Suprapubic skin (tissue), 4 donors: ENCODE results near the gene PDE1C. TPM values are rescaled to one million over a fixed set of nuclear protein-coding genes. Genes with fewer than 3 reads are reported as not detected.

Source experiments
- DNase-seq, 2 donors: peaks; one replicate each; pipeline ENCODE4 v3.0.0-alpha.2; 2019; ENCODE audit warnings: low spot score in 2 of 2
- H3K27ac ChIP-seq: fragments of 200-600 bp; sonication (generic); one replicate; pipeline ENCODE4 v1.5.1; 2019
- H3K27me3 ChIP-seq: fragments of 200-600 bp; sonication (generic); one replicate; pipeline ENCODE4 v1.5.1; 2019
- H3K36me3 ChIP-seq: fragments of 200-600 bp; sonication (generic); one replicate; pipeline ENCODE4 v1.5.1; 2019
- H3K4me1 ChIP-seq: fragments of 200-600 bp; sonication (generic); one replicate; pipeline ENCODE4 v1.5.1; 2019
- H3K4me3 ChIP-seq: fragments of 200-600 bp; sonication (generic); one replicate; pipeline ENCODE4 v1.5.1; 2019; ENCODE audit warnings: mild to moderate bottlenecking
- H3K9me3 ChIP-seq: fragments of 200-600 bp; sonication (generic); one replicate; pipeline ENCODE4 v1.5.1; 2019
- CTCF ChIP-seq, 2 donors: fragments of 200-600 bp in 1 of 2; fragments of 450-650 bp in 1 of 2; sonication (generic) in 1 of 2; IDR thresholded peaks; one replicate each; pipeline ENCODE4 v1.5.1; 2016 to 2019; ENCODE audit warnings: antibody characterized with exemption in 2 of 2, mild to moderate bottlenecking in 1 of 2, moderate library complexity in 1 of 2
- EP300 ChIP-seq: sonication (generic); formaldehyde crosslinking; IDR thresholded peaks from one replicate; pipeline ENCODE4 v1.6.1; 2017; ENCODE audit warnings: antibody characterized with exemption
- POLR2A ChIP-seq, 2 donors: fragments of 450-650 bp; IDR thresholded peaks; one replicate each; pipeline ENCODE4 v1.6.1; 2017; ENCODE audit warnings: antibody characterized with exemption in 2 of 2, mild to moderate bottlenecking in 2 of 2, moderate library complexity in 2 of 2
- POLR2AphosphoS5 ChIP-seq, 3 donors: sonication (generic); formaldehyde crosslinking; IDR thresholded peaks; one replicate each; pipeline ENCODE4 v1.6.1; 2017; ENCODE audit warnings: antibody characterized with exemption in 3 of 3
- WGBS: methylation state at CpG from one replicate; pipeline ENCODE4 v1.1.5; 2018; 5-methylcytosine and 5-hydroxymethylcytosine counted together
- total RNA-seq, 4 donors: library from RNA; depleted of rRNA; stranded (reverse); fragments of >200 nt; gene quantifications; one replicate each; pipeline ENCODE4 v1.1.0, GENCODE V29; 2016

Gene PDE1C
- total RNA-seq, 4 donors from 2014 or later: 0.64 to 1.8 (median 0.83) TPM

GRCh38 chr7:31767686-31768358 lies 302.4 kb downstream of the PDE1C start:
- no peak overlapping the region for H3K4me3 ChIP-seq
- WGBS: 42% methylated on average over 4 of the region's 4 CpGs

GRCh38 chr7:31764462-31764861 lies 305.7 kb downstream of the PDE1C start:
- Histone ChIP-seq H3K36me3 (no peaks in the 10 kb centered on the region), H3K4me3 (no peak overlapping the region), H3K27ac (no peak overlapping the region), H3K9me3 (no peaks in the 10 kb centered on the region), H3K4me1 (no peaks in the 10 kb centered on the region), H3K27me3 (no peaks in the 10 kb centered on the region)
- DNase-seq: no peak
- TF ChIP-seq POLR2A (IDR thresholded peaks at IDR 0.05): no peak
- no peak for TF ChIP-seq CTCF (IDR thresholded peaks at IDR 0.05)
- TF ChIP-seq EP300: no peak
- no peak for TF ChIP-seq POLR2AphosphoS5 (IDR thresholded peaks at IDR 0.05)
- 72% methylated on average over 4 of the region's 4 CpGs for WGBS

More at GRCh38 chr7:31767686-31768358, 302.4 kb downstream of the PDE1C start:
- no peak overlapping the region for H3K27ac ChIP-seq
- H3K4me1 ChIP-seq: no peaks in the 10 kb centered on the region
- H3K27me3 ChIP-seq: no peaks in the 10 kb centered on the region
- no peak for DNase-seq
- TF ChIP-seq EP300: no peak
- TF ChIP-seq POLR2A (IDR thresholded peaks at IDR 0.05): no peak
- no peak for TF ChIP-seq POLR2AphosphoS5 (IDR thresholded peaks at IDR 0.05)
- no peak for TF ChIP-seq CTCF (IDR thresholded peaks at IDR 0.05)
- no peaks in the 10 kb centered on the region for H3K9me3 ChIP-seq
- no peaks in the 10 kb centered on the region for H3K36me3 ChIP-seq

DNA sequence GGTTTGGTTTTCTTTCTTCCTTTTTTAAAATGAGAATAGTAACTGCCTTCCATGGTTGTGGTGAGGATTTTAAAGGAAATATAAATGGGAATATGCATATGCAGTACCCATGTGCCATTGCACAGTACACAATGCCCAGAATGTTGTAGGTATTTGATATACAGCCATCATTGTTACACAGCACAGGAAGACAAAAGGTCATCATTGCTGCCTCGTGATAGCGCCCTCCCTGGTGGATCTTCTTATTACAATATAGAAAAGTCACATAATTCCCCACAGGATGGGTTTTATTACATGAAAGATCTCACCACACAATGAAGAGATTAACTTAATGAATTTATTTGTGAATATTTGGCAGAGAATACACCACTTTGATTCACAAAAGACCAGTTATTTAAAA lies 306.7 kb downstream of the PDE1C start:
- no peak for DNase-seq
- Histone ChIP-seq H3K27me3 (no peaks in the 10 kb centered on the region), H3K36me3 (no peaks in the 10 kb centered on the region), H3K27ac (no peak overlapping the region), H3K4me3 (no peak overlapping the region), H3K4me1 (no peaks in the 10 kb centered on the region), H3K9me3 (no peaks in the 10 kb centered on the region)
- WGBS: 14% methylated on average over 2 of the region's 2 CpGs
- TF ChIP-seq POLR2AphosphoS5 (IDR thresholded peaks at IDR 0.05): no peak
- TF ChIP-seq EP300: no peak
- no peak for TF ChIP-seq CTCF (IDR thresholded peaks at IDR 0.05)
- no peak for TF ChIP-seq POLR2A (IDR thresholded peaks at IDR 0.05)

DNA sequence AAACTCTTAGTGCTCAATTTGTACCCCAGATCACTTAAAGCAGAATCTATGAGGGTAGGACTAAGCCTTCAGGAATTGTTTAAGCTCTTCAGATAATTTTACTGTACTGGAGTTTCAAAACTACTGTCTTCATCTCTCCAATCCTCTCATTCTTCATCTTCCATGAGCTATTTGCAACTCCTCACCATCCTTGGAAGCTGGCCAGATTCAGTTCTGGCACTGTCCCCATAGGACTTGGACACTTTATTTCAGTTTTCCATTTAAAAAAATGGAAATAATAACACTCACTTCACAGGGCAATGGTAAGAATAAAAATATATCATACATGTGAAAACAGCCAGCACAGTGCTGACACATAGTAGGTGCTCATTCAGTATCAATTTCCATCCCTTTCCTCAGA lies 308.6 kb downstream of the PDE1C start:
- no peaks in the 10 kb centered on the region for H3K36me3 ChIP-seq
- no peak for DNase-seq
- TF ChIP-seq POLR2AphosphoS5 (IDR thresholded peaks at IDR 0.05): no peak
- TF ChIP-seq EP300: no peak
- TF ChIP-seq POLR2A (IDR thresholded peaks at IDR 0.05): no peak
- no peak for TF ChIP-seq CTCF (IDR thresholded peaks at IDR 0.05)
- H3K27me3 ChIP-seq: no peaks in the 10 kb centered on the region
- H3K4me1 ChIP-seq: no peaks in the 10 kb centered on the region
- H3K4me3 ChIP-seq: no peak overlapping the region
- no peaks in the 10 kb centered on the region for H3K9me3 ChIP-seq
- H3K27ac ChIP-seq: no peak overlapping the region

DNA sequence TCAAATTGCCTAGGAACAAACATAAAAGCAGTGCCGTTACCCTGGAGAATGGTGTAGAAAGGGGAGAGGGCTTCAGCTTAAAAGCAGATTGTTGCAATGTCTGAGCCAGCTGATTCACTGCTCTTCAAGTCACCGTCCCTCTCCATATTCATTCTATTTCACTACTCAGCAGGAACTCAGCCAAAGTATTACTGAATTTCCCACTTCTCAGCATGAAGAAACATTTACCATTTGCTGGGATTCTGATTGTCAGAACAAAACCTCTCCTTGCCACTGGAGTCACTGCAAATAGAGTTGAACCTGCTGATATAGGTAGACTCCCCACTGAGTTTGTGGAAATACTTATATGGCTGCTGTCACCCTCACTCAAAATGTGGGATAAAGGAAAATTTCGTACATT lies 311.5 kb downstream of the PDE1C start:
- no peak for TF ChIP-seq EP300
- TF ChIP-seq POLR2AphosphoS5 (IDR thresholded peaks at IDR 0.05): no peak
- TF ChIP-seq POLR2A (IDR thresholded peaks at IDR 0.05): no peak
- no peak for TF ChIP-seq CTCF (IDR thresholded peaks at IDR 0.05)
- Histone ChIP-seq H3K36me3 (no peaks in the 10 kb centered on the region), H3K27me3 (no peaks in the 10 kb centered on the region), H3K27ac (no peak overlapping the region), H3K4me3 (no peak overlapping the region), H3K9me3 (no peaks in the 10 kb centered on the region), H3K4me1 (no peaks in the 10 kb centered on the region)
- no peak for DNase-seq
- 65% methylated on average over 3 of the region's 3 CpGs for WGBS
